HG02938 (cell line): ENCODE data around the gene SCOC.
"Not testable (repeated sequence)": the region's sequence is repeated elsewhere in the genome, so short reads cannot be mapped to it uniquely, and the experiment has no call there.

Experiments used
- ATAC-seq: cut with Tn5 transposase; IDR thresholded peaks from one replicate; pipeline ENCODE4 v1.9.1; 2021; ENCODE audit warnings: mild to moderate bottlenecking, moderate library complexity; ENCODE audit not compliant: unreplicated experiment

SCOC gene

GRCh38 chr4:140359562-140360427, 13.7 kb upstream of the SCOC start:
- ATAC-seq, result peak; percentile 97

- ATAC-seq, result no peak
These were observed 12.3 kb upstream of the SCOC start for GRCh38 chr4:140361099-140361498.

GRCh38 chr4:140363051-140363450, 10.4 kb upstream of the SCOC start:
- no peak for ATAC-seq

- no peak for ATAC-seq
These were observed 9.9 kb upstream of the SCOC start for GRCh38 chr4:140363558-140363957.

GRCh38 chr4:140367738-140368137, 5.7 kb upstream of the SCOC start:
- ATAC-seq, result no peak

GRCh38 chr4:140368686-140369085, 4.8 kb upstream of the SCOC start:
- ATAC-seq, result no peak

- peak; percentile 56 for ATAC-seq
These were observed 607 bp upstream of the SCOC start for GRCh38 chr4:140372751-140373327.

GRCh38 chr4:140374130-140374477, 658 bp downstream of the SCOC start:
- no peak for ATAC-seq

GRCh38 chr4:140382732-140383131, 9.3 kb downstream of the SCOC start:
- no peak for ATAC-seq

- ATAC-seq, result no peak
These were observed 14.6 kb downstream of the SCOC start for GRCh38 chr4:140388015-140388414.

GRCh38 chr4:140395668-140396067, 22.2 kb downstream of the SCOC start:
- no peak for ATAC-seq

GRCh38 chr4:140400111-140400510, 26.7 kb downstream of the SCOC start:
- ATAC-seq, result no peak

GRCh38 chr4:140406292-140406691, 32.8 kb downstream of the SCOC start:
- no peak for ATAC-seq

GRCh38 chr4:140408974-140409373, 35.5 kb downstream of the SCOC start:
- ATAC-seq, result no peak

GRCh38 chr4:140413130-140413969, 39.9 kb downstream of the SCOC start:
- not testable (repeated sequence) for ATAC-seq

- no peak for ATAC-seq
These were observed 49.7 kb downstream of the SCOC start for GRCh38 chr4:140423106-140423505.

- no peak for ATAC-seq
These were observed 53.2 kb downstream of the SCOC start for GRCh38 chr4:140426610-140427105.

- ATAC-seq, result peak; percentile 75
These were observed 53.9 kb downstream of the SCOC start, which contains the start of gene CLGN for GRCh38 chr4:140427106-140427918. TSS of gene CLGN (minus strand) at chr4:140427648. CDS start at chr4:140413078, 14,570 bp downstream.

- ATAC-seq, result no peak
These were observed 54.5 kb downstream of the SCOC start for GRCh38 chr4:140427919-140428471.
